Posterior vena cava (tissue), 2 donors: ENCODE data around the gene EPHB1. TPM values are rescaled to one million over a fixed set of nuclear protein-coding genes. Genes with fewer than 3 reads are reported as not detected.

Source experiments
- DNase-seq: peaks from one replicate; pipeline ENCODE4 v3.0.0-alpha.2; 2020; ENCODE audit warnings: low spot score
- intact Hi-C, 2 donors: fragments of 100-400 bp; cut with DNase I; formaldehyde crosslinking; loops; one replicate each; pipeline versions ENCODE4 v1.14.1 to v1.14.2; 2022 to 2023
- total RNA-seq, 2 donors: library from RNA; stranded (reverse); fragmentation: NEBNext Ultra II Directional; extraction: Animal tissue kit (Norgen Biotek cat#: 25700); gene quantifications; one replicate each; pipeline ENCODE4 v1.2.1, GENCODE V29; 2021
- donor health status: DM: yes; HTN: yes; CAD: no.
- donor health status: DM: yes; HTN: yes; CAD: no.

Gene EPHB1
- total RNA-seq, 2 donors from 2014 or later: 3.7 TPM

GRCh38 chr3:135268941-135269532 is 474.0 kb downstream of the EPHB1 start:
- no peak for DNase-seq
- intact Hi-C loops: no loop called here

GRCh38 chr3:135271177-135272025 is 476.3 kb downstream of the EPHB1 start:
- intact Hi-C loops: no loop called here
- DNase-seq: no peak

- DNase-seq: no peak
- intact Hi-C loops: no loop called here
Measured at GRCh38 chr3:135272026-135272669, 477.1 kb downstream of the EPHB1 start.

- intact Hi-C loops: no loop called here
- DNase-seq: no peak
Measured at GRCh38 chr3:135292162-135292561, 497.1 kb downstream of the EPHB1 start.

GRCh38 chr3:135301670-135302069 is 506.6 kb downstream of the EPHB1 start:
- intact Hi-C loops: no loop called here
- no peak for DNase-seq

- DNase-seq: no peak
- intact Hi-C loops: no loop called here
Measured at GRCh38 chr3:135304378-135304777, 509.3 kb downstream of the EPHB1 start.

Other genes starting within 250 kb of the EPHB1 start
- 1 to 10 TPM; 3.2 to 3.8 TPM for gene KY, start 144.2 kb upstream of the EPHB1 start, total RNA-seq